Endothelial cell of umbilical vein (primary cell): ENCODE data around the gene THBD. TPM values are rescaled to one million over a fixed set of nuclear protein-coding genes. Genes with fewer than 3 reads are reported as not detected.
A peak's percentile ranks its signal among the peaks of the same experiment; 100 is the strongest.

Source experiments
- BruUV-seq: library from RNA; stranded (reverse); fragments of 400-500 nt; replicated peaks from 2 replicates; lab custom pipeline; 2021; lab: Mats Ljungman, UMichigan
- CTCF ChIA-PET: fragments of 300-600, 350-600 bp; sonication (Branson Sonifier 250); formaldehyde crosslinking; loops from one replicate; lab custom pipeline; 2021; ENCODE audit warnings: antibody characterized with exemption, inconsistent platforms; lab: Charles Lee
- POLR2A ChIA-PET: fragments of 300-600, 350-600 bp; sonication (Branson Sonifier 250); formaldehyde crosslinking; loops from one replicate; lab custom pipeline; 2021; ENCODE audit warnings: antibody characterized with exemption, inconsistent platforms; lab: Charles Lee
- DNase-seq: peaks from one replicate; pipeline ENCODE4 v3.0.0-alpha.2; 2011; ENCODE audit warnings: low read depth, low spot score
- FAIRE-seq: peaks from 2 replicates; lab custom pipeline; 2011; peaks lifted over from hg19 to GRCh38; lab: Jason Lieb, UNC
- H2AFZ ChIP-seq: 2 replicates; pipeline ENCODE4 v1.6.0; 2012; ENCODE audit warnings: low read depth, low read length, control low read depth, inconsistent platforms
- H3K27ac ChIP-seq: 2 replicates; pipeline ENCODE4 v1.5.1; 2011; ENCODE audit warnings: low read depth, mild to moderate bottlenecking, control low read depth, low read length, moderate library complexity; ENCODE audit not compliant: insufficient read depth
- H3K27me3 ChIP-seq, 2 experiments: 2 replicates each; pipeline versions ENCODE4 v1.6.0 to v1.6.1; 2011; ENCODE audit warnings: low read length in 2 of 2, mixed read lengths in 1 of 2; ENCODE audit not compliant: control insufficient read depth in 2 of 2, insufficient read depth in 2 of 2
- H3K36me3 ChIP-seq, 2 experiments: 2 replicates in 1 of 2; 3 replicates in 1 of 2; pipeline ENCODE4 v1.5.1; 2011; ENCODE audit warnings: low read length in 2 of 2, mild to moderate bottlenecking in 1 of 2, moderate library complexity in 1 of 2; ENCODE audit not compliant: control insufficient read depth in 2 of 2, insufficient read depth in 2 of 2; ENCODE audit errors: extremely low read depth in 1 of 2
- H3K4me1 ChIP-seq: 3 replicates; pipeline ENCODE4 v1.5.1; 2011; ENCODE audit warnings: mild to moderate bottlenecking, low read length; ENCODE audit not compliant: control insufficient read depth, insufficient read depth; ENCODE audit errors: extremely low read depth
- H3K4me2 ChIP-seq: 2 replicates; pipeline ENCODE4 v1.6.1; 2011; ENCODE audit warnings: low read length, control low read depth, mixed read lengths; ENCODE audit not compliant: insufficient read depth
- H3K4me3 ChIP-seq, 3 experiments: fragments of 200-600 bp in 1 of 3; sonication (generic), shearing (Covaris generic) in 1 of 3; replicated peaks in 1 of 3; 2 replicates each; pipeline ENCODE4 v1.5.1; 2011 to 2016; ENCODE audit warnings: control low read depth in 3 of 3, low read length in 3 of 3, mild to moderate bottlenecking in 2 of 3, inconsistent platforms in 1 of 3, low read depth in 1 of 3, moderate library complexity in 1 of 3; ENCODE audit not compliant: insufficient read depth in 1 of 3
- H3K79me2 ChIP-seq: 2 replicates; pipeline ENCODE4 v1.6.0; 2012; ENCODE audit warnings: low read length, inconsistent platforms; ENCODE audit not compliant: control insufficient read depth, insufficient read depth
- H3K9ac ChIP-seq: replicated peaks from 2 replicates; pipeline ENCODE3; 2011; ENCODE audit warnings: low read length, control low read depth; ENCODE audit not compliant: insufficient read depth; ENCODE audit errors: extremely low read depth
- H3K9me1 ChIP-seq: replicated peaks from 3 replicates; pipeline ENCODE4 v1.6.0; 2011; ENCODE audit warnings: mild to moderate bottlenecking, low read length; ENCODE audit not compliant: control insufficient read depth, insufficient read depth; ENCODE audit errors: extremely low read depth
- H3K9me3 ChIP-seq: replicated peaks from 2 replicates; pipeline ENCODE4 v1.5.1; 2012; ENCODE audit warnings: low read length, inconsistent platforms; ENCODE audit not compliant: control insufficient read depth, insufficient read depth
- H4K20me1 ChIP-seq: replicated peaks from 2 replicates; pipeline ENCODE3; 2011; ENCODE audit warnings: mild to moderate bottlenecking, low read length; ENCODE audit not compliant: control insufficient read depth, insufficient read depth; ENCODE audit errors: extremely low read depth
- EZH2 ChIP-seq: IDR thresholded peaks from 2 replicates; pipeline ENCODE4 v1.6.1; 2012; ENCODE audit warnings: borderline replicate concordance, low read depth, mild to moderate bottlenecking, moderate library complexity, low read length, inconsistent platforms; ENCODE audit not compliant: severe bottlenecking
- FOS ChIP-seq: IDR thresholded peaks from 2 replicates; pipeline ENCODE4 v1.6.1; 2011; ENCODE audit warnings: mild to moderate bottlenecking, low read length, moderate library complexity, borderline replicate concordance; ENCODE audit not compliant: insufficient read depth
- GATA2 ChIP-seq: IDR thresholded peaks from 2 replicates; pipeline ENCODE4 v1.7.0; 2011; ENCODE audit warnings: low read depth, mild to moderate bottlenecking, moderate library complexity, mixed read lengths, low read length; ENCODE audit not compliant: insufficient read length, insufficient read depth
- JUN ChIP-seq: IDR thresholded peaks from 2 replicates; pipeline ENCODE4 v1.6.1; 2011; ENCODE audit warnings: borderline replicate concordance, low read depth; ENCODE audit not compliant: insufficient read length, insufficient read depth
- MAX ChIP-seq: IDR thresholded peaks from 2 replicates; pipeline ENCODE4 v1.6.1; 2011; ENCODE audit not compliant: insufficient read depth, insufficient read length
- MYC ChIP-seq: IDR thresholded peaks from one replicate; pipeline ENCODE4 v1.6.1; 2011; ENCODE audit warnings: mild to moderate bottlenecking, low read depth, low read length
- POLR2A ChIP-seq: IDR thresholded peaks from 2 replicates; pipeline ENCODE4 v1.6.1; 2012; ENCODE audit warnings: low read depth, mild to moderate bottlenecking, control low read depth, low read length
- POLR2AphosphoS5 ChIP-seq: IDR thresholded peaks from 2 replicates; pipeline ENCODE4 v1.6.1; 2012; ENCODE audit warnings: low read depth, mild to moderate bottlenecking, control low read depth, low read length, moderate library complexity; ENCODE audit not compliant: insufficient read depth
- dilution Hi-C: fragments of 300-500 bp; cut with MboI; formaldehyde crosslinking; loops from one replicate; pipeline ENCODE4 v1.15.0; 2019; ENCODE audit warnings: low sequenced_read_pairs; ENCODE audit not compliant: extremely low pct_ligation_motif_present
- intact Hi-C: fragments of 100-400 bp; cut with micrococcal nuclease; formaldehyde crosslinking; loops from one replicate; pipeline ENCODE4 v1.10.0; 2022
- polyA plus RNA-seq, 4 experiments: library from polyadenylated mRNA; depleted of rRNA in 3 of 4; stranded (reverse) in 3 of 4; unstranded in 1 of 4; fragments of >200 nt; gene quantifications; 2 replicates each; pipeline versions ENCODE4 v1.2.1 to v1.2.3, GENCODE V29; 2011 to 2012; ENCODE audit warnings: missing spikeins in 1 of 4
- total RNA-seq: library from RNA; stranded (reverse); gene quantifications from 2 replicates; pipeline ENCODE4 v1.2.3, GENCODE V29; 2021
- TF ChIP-seq, protein P1 (sequence below), 2 donors: IDR thresholded peaks; 1 replicate in 1 of 2; 2 replicates in 1 of 2; pipeline ENCODE4 v1.5.1; 2011; ENCODE audit warnings: low read length in 2 of 2, mild to moderate bottlenecking in 2 of 2, moderate library complexity in 2 of 2, control low read depth in 1 of 2, inconsistent platforms in 1 of 2, low read depth in 1 of 2; ENCODE audit not compliant: insufficient read depth in 1 of 2; ENCODE audit errors: extremely low read depth in 1 of 2

Gene THBD
- total and polyA plus RNA-seq, 2 donors (not counting 3 experiments of a cell fraction or from before 2014, with no cell fraction given), result 17.1 to 28.0 TPM

DNA sequence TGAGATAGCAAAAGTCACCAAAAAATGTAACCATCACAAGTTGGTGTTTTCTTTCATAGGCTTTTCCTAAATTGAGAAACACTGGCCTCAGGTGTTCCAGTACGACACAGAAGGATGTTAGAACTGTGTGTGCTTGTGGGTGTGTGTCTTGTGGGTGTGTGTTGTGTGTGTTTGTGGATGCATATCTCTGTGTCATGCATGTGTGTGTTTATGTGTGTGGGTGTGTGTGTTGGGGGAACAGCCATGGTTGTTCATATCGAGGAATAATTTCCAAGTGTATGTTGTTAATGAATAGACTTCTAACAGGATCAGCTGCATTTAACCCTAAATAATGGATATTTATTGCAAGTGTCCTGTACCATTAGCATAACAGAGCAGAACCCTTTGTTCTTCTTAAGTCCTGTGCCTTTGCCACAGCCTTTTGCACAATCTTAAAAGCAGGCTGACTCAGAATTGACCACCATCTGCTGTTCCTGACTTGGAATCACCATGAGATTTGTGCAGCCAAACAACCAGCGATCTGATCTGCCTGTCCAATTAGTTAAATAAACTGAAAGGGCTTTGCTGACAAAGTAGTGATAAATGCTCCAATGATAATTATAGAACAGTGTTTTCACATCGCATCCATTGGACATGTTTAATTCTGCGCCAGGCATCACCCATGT, 29.0 kb upstream of the THBD start:
- POLR2A ChIA-PET, result no interaction called here
- no peak for TF ChIP-seq POLR2A
- TF ChIP-seq GATA2, result no peak
- no peak for TF ChIP-seq MYC
- no peak for TF ChIP-seq MAX
- no peak for TF ChIP-seq JUN
- TF ChIP-seq POLR2AphosphoS5, result peak; percentile 52
- CTCF ChIA-PET, result interaction anchor here (1.0 to 2.1 kb wide), 6 partner anchors 54 to 387 kb away, joined by 4 to 10 read pairs (median 7); no protein-coding TSS in a partner anchor
- FAIRE-seq, result peak; percentile 12
- Histone ChIP-seq H2AFZ (no peak overlapping the region), H3K36me3 (peaks cover 15 to 18% of the 10 kb centered on the region in 2 experiments), H3K9me3 (no peaks in the 10 kb centered on the region), H3K27me3 (no peaks in the 10 kb centered on the region), H3K79me2 (peaks cover 34% of the 10 kb centered on the region), H3K9ac (no peak overlapping the region), H3K4me3 (no peak overlapping the region), H3K4me2 (no peak overlapping the region), H3K27ac (no peak overlapping the region), H3K4me1 (peaks cover 56% of the 10 kb centered on the region), H4K20me1 (no peaks in the 10 kb centered on the region), H3K9me1 (no peaks in the 10 kb centered on the region)
- peak; percentile 32 for DNase-seq
- no TSS peak for BruUV-seq
- dilution Hi-C loops, result no loop called here
- intact Hi-C loops, result no loop called here

- H3K4me1 ChIP-seq, result peaks cover 55% of the 10 kb centered on the region
- no peak overlapping the region for H3K27ac ChIP-seq
- dilution Hi-C loops, result no loop called here
- no peaks in the 10 kb centered on the region for H3K9me1 ChIP-seq
- H3K36me3 ChIP-seq, result peaks cover 15 to 16% of the 10 kb centered on the region in 2 experiments
- CTCF ChIA-PET, result interaction anchor here (1.4 kb wide), 1 partner anchor 124 kb away, joined by 7 read pairs; no protein-coding TSS in a partner anchor
- H2AFZ ChIP-seq, result no peak overlapping the region
- H3K79me2 ChIP-seq, result peaks cover 22% of the 10 kb centered on the region
- no peak overlapping the region for H3K9ac ChIP-seq
- H3K4me2 ChIP-seq, result no peak overlapping the region
- BruUV-seq, result no TSS peak
- no peaks in the 10 kb centered on the region for H3K27me3 ChIP-seq
- intact Hi-C loops, result no loop called here
- no peak for DNase-seq
- no peak for FAIRE-seq
- H3K4me3 ChIP-seq, result no peak overlapping the region
- POLR2A ChIA-PET, result no interaction called here
- H4K20me1 ChIP-seq, result no peaks in the 10 kb centered on the region
- H3K9me3 ChIP-seq, result no peaks in the 10 kb centered on the region
- TF ChIP-seq, protein P1, sequence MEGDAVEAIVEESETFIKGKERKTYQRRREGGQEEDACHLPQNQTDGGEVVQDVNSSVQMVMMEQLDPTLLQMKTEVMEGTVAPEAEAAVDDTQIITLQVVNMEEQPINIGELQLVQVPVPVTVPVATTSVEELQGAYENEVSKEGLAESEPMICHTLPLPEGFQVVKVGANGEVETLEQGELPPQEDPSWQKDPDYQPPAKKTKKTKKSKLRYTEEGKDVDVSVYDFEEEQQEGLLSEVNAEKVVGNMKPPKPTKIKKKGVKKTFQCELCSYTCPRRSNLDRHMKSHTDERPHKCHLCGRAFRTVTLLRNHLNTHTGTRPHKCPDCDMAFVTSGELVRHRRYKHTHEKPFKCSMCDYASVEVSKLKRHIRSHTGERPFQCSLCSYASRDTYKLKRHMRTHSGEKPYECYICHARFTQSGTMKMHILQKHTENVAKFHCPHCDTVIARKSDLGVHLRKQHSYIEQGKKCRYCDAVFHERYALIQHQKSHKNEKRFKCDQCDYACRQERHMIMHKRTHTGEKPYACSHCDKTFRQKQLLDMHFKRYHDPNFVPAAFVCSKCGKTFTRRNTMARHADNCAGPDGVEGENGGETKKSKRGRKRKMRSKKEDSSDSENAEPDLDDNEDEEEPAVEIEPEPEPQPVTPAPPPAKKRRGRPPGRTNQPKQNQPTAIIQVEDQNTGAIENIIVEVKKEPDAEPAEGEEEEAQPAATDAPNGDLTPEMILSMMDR (IDR thresholded peaks at IDR 0.05; ENCODE audit: extremely low read depth in 1 of 2, insufficient read depth in 1 of 2, low read depth in 1 of 2, low read length in 2 of 2), result no peak
- TF ChIP-seq MAX (no peak), POLR2AphosphoS5 (no peak), POLR2A (no peak), JUN (no peak), EZH2 (no peak), GATA2 (no peak), MYC (no peak), FOS (no peak)
Measured at GRCh38 chr20:23077277-23077676, 27.8 kb upstream of the THBD start.
